ENCODE results near the gene DVL2. TPM values are rescaled to one million over a fixed set of nuclear protein-coding genes. Genes with fewer than 3 reads are reported as not detected.
A peak's percentile ranks its signal among the peaks of the same experiment; 100 is the strongest.

DVL2 gene
- total and polyA plus RNA-seq, 2 of the 13 experiments (the other 11 are each of a cell fraction or from before 2014, with no cell fraction given), result 5.7 to 38.2 TPM

- TF ChIP-seq TRIM22 (IDR thresholded peaks at IDR 0.05), result no peak
- TF ChIP-seq ETV5 (CRISPR knock-in tag; IDR thresholded peaks at IDR 0.05; ENCODE audit: borderline replicate concordance), result peak; percentile 51; the same call in 1 of the 2 replicates
- no peak for TF ChIP-seq ZNF333 (CRISPR knock-in tag; IDR thresholded peaks at IDR 0.05; ENCODE audit: borderline replicate concordance)
- TF ChIP-seq SOX13 (IDR thresholded peaks at IDR 0.05), result no peak; the same call in 1 of the 2 replicates
- peak in 1 of 2 experiments; percentile 69; a peak in 2 of 4 replicates for TF ChIP-seq SOX13 (CRISPR knock-in tag; conservative IDR thresholded peaks at IDR 0.05 in 1 of 2, IDR thresholded peaks at IDR 0.05 in 1 of 2)
- no peak; the same call in 1 of the 2 replicates for TF ChIP-seq ZNF589 (CRISPR knock-in tag; conservative IDR thresholded peaks at IDR 0.05)
- TF ChIP-seq HCFC1 (IDR thresholded peaks at IDR 0.05; ENCODE audit: low read depth, low read length), result peak; percentile 40; the same call in 1 of the 2 replicates
- TF ChIP-seq SMAD3 (CRISPR knock-in tag; IDR thresholded peaks at IDR 0.05), result peak; percentile 94
- TF ChIP-seq ZNF281 (CRISPR knock-in tag; IDR thresholded peaks at IDR 0.05; ENCODE audit: borderline replicate concordance), result peak; percentile 63; the same call in 1 of the 2 replicates
- 0 out of 2 replicates have a peak, but pooled peaks have one; percentile 51 for TF ChIP-seq KLF9 (CRISPR knock-in tag; IDR thresholded peaks at IDR 0.05; ENCODE audit: low read depth)
- peak; percentile 82 for TF ChIP-seq POLR2AphosphoS2 (IDR thresholded peaks at IDR 0.05; ENCODE audit: low read depth, low read length)
- peak; percentile 81 for TF ChIP-seq CREB1 (IDR thresholded peaks at IDR 0.05)
- peak; percentile 72 for TF ChIP-seq CREB1 (CRISPR knock-in tag; IDR thresholded peaks at IDR 0.05)
- TF ChIP-seq HIVEP1 (CRISPR knock-in tag; IDR thresholded peaks at IDR 0.05), result no peak; the same call in 1 of the 2 replicates
- peak; percentile 76 for TF ChIP-seq RXRA (CRISPR knock-in tag; IDR thresholded peaks at IDR 0.05)
- no peak for TF ChIP-seq ZNF225 (CRISPR knock-in tag; IDR thresholded peaks at IDR 0.05)
- TF ChIP-seq ZNF549 (CRISPR knock-in tag; IDR thresholded peaks at IDR 0.05), result no peak
- TF ChIP-seq NCOR1 (IDR thresholded peaks at IDR 0.05; ENCODE audit: borderline replicate concordance, low read length), result peak; percentile 66; the same call in 1 of the 2 replicates
- peak; percentile 41; the same call in 1 of the 2 replicates for TF ChIP-seq ZNF350 (CRISPR knock-in tag; IDR thresholded peaks at IDR 0.05; ENCODE audit: borderline replicate concordance, low read depth)
- no peak for TF ChIP-seq ZNF704 (CRISPR knock-in tag; IDR thresholded peaks at IDR 0.05; ENCODE audit: borderline replicate concordance)
- no peak for TF ChIP-seq ZNF367 (CRISPR knock-in tag; IDR thresholded peaks at IDR 0.05; ENCODE audit: borderline replicate concordance)
- TF ChIP-seq PBX3 (CRISPR knock-in tag; IDR thresholded peaks at IDR 0.05; ENCODE audit: borderline replicate concordance), result no peak
- no peak for TF ChIP-seq PHB2 (IDR thresholded peaks at IDR 0.05; ENCODE audit: partially characterized antibody)
- 0 out of 2 replicates have a peak, but pooled peaks have one; percentile 26 for TF ChIP-seq ZNF263 (CRISPR knock-in tag; IDR thresholded peaks at IDR 0.05)
Measured at GRCh38 chr17:7242717-7243452, 8.6 kb upstream of the DVL2 start (continued).

Measured in HepG2 (cell line).